HG02938 (cell line): ENCODE results near the gene HS6ST2.

Source experiments
- ATAC-seq: cut with Tn5 transposase; IDR thresholded peaks from one replicate; pipeline ENCODE4 v1.9.1; 2021; ENCODE audit warnings: mild to moderate bottlenecking, moderate library complexity; ENCODE audit not compliant: unreplicated experiment

Gene HS6ST2

DNA sequence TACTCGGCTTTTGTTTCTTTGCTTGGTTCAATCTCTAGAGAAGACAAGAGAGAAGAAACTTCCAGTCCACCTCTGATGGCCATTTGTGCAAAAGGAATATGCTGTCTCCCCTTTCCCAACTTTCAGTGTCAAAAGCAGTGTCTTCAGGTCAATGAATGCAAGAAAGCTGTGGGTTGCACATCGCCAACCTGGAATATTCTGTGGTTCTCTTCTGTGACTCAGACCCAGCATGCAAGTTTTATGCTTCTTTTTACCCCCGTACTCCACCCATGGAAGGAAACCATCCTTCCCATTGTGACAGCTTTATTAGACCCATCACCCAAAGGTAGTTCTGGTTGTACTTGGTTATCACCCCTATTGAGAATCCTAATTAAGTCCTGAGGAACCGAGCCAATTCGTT is 334.0 kb downstream of the HS6ST2 start:
- ATAC-seq, result no peak

DNA sequence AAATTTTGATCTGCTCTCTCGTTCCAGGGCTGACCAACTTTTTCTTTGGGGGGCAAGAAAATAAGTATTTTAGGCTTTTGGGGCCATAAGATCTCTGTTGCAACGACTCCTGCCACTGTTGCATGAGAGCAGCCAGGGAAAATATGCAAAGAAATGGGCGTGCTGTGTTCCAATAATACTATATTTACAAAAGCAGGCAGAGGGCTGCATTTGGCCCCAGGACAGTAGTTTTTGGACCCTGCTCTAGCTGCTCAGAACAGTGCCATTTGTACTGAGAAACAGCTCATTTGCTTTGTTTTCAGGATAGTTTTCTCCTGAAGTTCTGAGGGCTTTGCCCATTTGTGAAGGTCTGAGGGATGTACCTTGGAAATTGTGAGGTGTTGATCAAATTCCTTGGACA is 334.5 kb downstream of the HS6ST2 start:
- no peak for ATAC-seq

DNA sequence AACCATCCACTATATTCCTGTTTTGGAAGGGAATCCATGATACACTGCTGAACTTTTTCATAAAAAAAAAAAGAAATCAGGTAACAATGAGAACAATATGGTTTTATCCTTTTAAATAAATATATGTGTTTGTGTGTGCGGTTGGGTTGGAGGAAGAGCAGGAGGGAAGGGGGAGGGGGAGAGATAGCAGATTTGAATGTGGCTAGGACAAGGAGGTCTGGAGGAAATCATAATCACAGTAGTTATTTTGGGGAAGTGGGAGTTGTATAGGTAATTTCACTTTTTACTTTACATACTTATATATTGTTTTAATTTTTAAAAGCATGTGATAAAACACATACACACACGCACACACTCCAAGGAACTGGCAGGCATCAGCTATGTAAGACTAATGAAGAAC is 335.1 kb downstream of the HS6ST2 start:
- ATAC-seq, result no peak

DNA sequence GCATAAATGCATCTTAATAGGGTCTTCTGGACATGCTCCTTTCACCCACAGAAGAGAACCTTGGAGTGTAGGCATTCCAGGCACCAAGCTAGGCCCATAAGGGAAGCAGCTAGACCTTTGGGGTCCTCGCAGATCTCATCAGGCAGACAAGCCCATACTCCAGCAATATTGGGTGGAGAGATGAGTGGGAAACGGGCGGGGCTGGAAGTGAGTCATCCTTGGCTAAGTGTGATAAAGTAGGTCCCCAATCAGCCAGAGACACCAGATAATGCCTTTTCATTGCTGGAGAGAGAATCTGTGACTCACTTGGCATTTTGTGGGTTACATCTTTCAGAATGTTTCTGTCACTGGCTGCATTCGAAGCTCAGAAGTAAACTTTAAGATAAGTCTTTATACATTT is 336.3 kb downstream of the HS6ST2 start:
- no peak for ATAC-seq

DNA sequence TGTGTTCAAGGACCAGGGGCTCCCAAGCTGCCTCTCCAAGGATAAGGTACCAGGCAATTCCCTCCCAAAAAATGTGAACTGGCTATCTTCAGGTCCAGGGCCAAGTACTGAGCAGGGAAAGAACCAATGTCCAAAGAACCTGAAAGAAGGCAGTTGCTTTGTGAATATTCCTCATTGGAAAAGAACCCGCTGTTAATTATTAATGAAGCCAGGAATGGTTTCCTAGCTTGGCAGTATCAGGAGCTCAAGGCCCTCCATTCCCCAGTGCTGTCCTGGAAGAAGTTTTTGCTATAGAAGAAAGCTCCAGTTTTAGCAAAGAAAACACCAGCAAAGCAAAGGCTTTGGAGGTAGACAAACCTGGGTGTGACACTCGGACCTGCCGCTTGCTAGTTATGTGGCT is 339.6 kb downstream of the HS6ST2 start:
- ATAC-seq, result no peak

DNA sequence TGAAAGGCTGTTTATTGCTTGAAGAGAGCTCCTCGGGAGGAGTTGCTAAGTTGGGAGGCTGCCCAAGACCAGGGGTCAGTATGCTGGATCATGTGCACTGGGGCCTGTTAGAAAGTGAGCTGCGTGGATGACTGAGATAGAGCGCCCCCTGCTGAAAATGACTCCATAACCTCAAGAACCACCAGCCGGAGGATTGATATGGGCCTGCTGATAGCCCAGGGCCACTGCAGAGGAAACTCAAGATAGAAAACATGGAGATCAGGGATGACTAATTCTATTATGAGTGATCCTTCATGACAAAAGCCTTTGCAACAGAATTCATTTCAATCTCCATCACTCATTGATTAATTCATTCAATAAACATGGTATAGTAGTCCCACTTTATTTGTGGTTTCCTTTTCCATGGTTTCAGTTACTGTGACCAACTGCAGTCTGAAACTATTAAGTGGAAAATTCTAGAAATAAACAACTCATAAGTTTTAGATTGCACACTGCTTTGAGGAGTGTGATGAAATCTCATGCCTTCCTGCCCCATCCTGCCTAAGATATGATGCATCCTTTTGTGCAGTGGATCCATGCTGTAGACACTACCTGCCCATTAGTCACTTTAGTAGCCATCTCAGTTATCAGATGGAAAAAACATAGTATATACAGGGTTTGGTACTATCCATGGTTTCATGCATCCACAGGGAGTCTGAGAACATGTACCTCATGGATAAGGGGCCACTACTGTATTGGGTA is 342.9 kb downstream of the HS6ST2 start:
- ATAC-seq, result no peak

DNA sequence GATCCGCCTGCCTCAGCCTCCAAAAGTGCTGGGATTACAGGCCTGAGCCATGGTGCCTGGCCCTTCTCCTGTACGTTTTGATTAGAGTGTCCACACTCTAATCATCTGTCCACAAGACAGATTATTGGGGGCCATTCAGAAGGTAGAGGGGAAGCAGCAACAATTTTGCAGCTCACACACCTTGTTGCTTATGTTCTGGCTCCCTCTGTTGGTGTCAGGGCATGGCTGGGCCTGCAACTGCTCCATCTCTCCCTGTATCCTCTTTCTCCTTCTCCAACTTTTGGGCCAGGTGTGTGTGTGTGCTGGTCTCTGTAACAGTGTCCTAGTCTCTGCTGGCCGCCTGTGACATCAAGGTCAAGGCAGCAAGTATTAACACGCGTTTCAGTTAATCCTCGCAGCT is 344.1 kb downstream of the HS6ST2 start:
- ATAC-seq, result no peak

DNA sequence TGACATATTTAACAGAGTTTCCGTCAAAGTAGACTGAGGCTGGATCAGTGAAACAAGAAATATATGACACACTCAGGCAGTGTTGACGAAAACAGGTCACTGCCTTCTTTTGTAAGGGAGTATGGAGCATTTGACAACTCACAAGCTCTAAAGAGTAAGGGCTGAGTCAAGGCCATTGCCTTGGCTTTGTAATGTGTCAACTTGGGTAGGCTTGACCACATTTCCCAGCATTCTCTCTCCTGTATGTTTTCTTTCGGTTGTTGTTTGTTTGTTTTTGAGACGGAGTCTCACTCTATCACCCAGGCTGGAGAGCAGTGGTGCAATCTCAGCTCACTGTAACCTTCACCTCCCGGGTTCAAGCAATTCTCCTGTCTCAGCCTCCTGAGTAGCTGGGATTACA is 344.6 kb downstream of the HS6ST2 start:
- no peak for ATAC-seq

DNA sequence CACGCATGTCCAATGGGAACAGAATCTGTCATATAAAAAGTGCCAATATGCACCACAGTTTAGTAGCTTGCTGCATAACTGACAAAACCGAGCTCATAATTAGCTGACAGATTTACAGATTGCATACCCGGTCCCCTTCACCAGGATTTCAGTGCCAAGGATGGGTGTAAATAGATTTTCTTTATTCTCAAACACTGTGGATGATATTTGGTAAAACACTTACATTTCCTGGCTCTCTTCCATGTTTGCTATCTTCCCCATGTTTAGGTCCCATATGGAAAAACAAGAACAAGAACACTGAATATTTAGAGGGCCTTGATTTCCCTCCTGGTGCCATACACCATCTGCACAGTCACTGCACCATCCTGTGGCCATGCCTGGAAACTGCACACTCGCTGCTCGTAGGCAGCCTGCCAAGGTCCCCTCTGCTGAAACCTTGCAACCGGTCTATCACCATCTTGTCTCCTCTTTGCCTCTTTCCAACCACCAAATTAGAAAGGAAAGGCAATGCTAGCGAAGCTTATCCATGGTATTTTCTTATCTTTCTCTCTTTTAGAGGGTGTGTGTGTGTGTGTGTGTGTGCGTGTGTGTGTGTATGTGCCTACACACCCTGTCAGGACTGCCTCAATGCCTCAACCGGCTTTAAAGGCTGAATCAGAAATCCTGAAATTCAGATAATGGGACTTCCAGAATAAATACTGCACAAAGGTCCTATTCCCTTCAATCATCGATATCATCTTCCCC is 345.4 kb downstream of the HS6ST2 start:
- no peak for ATAC-seq

DNA sequence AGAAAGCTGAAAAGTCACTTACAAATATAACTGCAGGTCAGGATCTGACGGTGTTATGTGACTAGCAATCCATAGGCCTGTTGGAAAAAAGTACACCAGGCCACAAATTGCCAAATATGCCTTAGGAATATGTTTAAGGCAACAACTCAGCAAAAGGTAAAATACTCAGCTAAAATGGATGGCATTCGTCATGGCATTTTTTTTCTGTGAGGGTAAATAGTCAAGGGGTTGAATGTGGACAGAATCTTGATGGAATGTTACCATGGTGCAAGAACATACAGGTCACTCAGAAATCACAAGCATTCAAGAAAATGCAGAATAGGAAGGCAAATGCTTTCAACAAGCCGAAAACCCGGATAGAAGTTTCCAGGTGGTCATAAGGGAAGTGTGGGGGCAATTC is 347.9 kb downstream of the HS6ST2 start:
- no peak for ATAC-seq

DNA sequence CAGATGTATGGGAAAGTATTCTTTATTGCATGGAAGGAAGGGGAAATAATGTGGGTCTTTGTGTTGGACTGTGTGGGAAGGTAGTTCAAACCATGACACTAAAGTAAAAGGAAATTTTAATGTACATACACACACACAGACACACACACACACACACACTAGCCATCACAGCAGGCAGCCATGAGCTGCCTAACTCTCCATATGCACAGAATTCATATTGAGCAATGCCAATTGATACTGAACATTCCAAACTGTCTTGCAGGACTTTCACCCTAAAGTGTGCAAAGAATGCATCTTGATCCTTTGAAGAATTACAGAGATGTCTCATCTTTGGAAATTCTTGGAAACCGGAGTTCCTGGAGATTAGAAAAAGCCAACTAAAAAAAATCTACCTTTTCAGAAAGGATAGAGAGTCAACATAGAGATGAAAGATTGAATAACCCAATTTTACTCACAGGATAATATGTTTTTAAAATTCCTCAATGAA is 349.0 kb downstream of the HS6ST2 start:
- no peak for ATAC-seq

DNA sequence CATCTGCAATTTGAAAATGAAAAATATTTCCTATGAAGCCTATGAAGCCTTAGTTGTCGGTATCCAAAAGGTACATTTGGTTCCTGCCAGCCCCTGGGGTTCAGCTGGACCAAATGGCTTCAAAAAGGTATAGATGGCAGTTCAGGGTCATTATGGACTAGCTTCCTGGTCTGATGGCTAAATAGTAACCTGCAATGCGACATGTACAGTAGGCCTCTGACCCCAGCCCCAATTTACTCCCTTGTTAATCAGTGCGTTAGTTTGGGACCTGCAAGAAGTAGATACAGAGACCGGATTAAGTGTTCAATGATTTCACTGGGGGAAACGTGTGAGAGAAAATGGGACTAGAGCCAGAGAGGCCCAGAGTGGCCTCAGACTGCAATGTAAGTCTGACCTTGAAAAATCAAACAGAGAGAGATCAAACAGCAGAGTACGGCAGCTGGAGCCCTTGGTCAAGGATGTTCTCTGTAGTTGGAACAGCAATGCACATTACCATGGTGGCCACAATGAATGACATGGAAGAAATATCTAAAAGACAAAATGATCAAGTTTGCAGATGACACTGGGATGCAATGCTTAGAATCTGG is 354.6 kb downstream of the HS6ST2 start:
- no peak for ATAC-seq

DNA sequence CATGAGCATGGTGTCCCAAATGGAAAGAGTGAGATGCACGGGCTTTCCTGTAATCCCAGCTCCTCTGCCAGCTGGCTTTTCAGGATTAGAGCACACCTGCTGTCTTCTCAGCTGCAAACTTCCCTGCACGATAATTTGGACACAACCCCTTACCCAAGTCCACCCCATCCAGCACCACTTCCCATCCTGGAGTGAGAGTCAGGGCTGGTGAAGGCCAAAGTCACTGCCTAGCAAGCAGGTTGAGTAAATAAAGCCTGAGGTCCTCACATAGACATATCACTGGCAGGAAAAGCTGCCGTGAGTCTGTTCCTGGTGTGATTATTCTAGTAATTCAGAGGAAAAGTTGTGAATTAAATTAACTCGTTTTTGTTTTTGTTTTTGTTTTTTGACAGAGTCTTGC is 355.7 kb downstream of the HS6ST2 start:
- ATAC-seq, result no peak

DNA sequence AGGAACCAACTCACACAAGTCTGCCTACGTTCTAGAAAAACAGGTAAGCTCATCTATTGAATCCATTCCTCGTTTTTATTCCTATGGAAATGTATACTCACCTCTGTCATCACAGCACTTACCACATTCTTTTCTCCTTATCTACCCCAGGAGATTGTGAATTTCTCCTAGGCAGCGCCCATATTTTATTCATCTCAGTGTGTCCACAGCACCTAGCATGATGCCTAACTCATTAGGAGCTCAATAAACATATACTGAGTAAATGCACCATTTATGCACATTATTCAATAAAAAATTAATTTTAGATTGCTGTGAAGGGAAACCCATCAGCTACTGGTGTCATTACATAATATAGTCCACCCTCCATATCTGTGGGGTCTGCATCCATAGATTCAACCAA is 363.4 kb downstream of the HS6ST2 start:
- no peak for ATAC-seq

DNA sequence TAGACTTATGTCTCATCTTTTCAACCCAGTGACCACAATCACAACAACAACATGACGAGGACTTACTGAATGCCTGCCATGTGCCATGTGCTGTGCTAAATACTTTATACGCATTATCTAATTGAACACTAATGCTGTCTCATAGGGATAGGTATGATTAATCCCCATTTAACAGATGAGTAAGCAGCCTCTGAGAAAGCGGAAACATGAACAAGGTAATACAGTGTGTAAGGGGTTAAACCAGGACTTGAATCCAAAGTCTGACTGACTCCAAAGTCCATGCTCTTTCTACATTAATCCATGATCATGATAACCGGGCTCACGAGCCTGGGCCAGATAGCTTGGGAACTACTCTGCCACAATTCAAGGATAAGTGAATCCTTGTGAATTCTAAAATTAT is 364.3 kb downstream of the HS6ST2 start:
- ATAC-seq, result no peak

DNA sequence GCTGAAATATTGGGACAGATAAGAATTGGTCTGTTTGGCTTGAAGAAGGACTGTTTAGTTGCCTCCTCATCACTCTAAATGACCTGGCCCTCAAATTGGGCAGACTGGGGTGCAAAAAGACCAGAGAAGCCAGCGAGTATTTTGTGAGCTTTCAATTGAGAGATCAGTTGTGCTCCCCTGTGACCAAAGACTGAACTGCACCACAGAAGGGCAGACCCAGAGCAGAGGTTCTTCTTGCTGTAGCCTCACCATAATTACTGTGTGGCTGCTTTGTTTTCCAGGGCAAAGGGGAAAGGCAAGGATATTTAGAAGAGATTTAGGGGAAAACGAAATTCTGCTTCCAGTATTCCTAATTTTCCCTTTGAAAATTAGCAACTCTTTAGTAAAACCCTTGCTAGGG is 365.5 kb downstream of the HS6ST2 start:
- ATAC-seq, result no peak

DNA sequence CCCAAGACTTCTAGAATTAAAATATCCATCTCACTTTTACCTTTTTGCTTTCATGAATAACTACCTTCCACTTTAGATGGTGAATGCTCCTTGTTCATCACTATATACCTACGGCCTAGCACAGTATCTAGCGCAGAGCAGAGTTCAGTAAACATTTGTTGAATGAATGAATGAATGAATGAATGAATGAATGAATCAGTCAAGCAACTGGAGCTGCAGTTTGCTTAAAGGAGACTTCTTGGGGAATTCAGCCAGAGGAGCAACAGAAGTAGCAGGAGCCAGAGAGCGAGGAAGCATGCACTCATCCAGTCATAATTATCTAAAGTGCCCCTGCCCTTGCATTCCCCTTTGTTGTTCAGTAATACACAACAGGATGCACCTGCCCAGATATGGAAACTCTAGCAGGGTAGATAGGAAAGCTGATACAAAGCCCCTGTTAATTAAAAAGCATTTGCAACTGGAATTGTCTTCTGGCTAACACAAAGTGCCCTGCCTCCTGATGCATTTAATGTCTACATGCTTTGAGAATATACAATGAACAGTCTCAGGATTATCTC is 366.6 kb downstream of the HS6ST2 start:
- no peak for ATAC-seq

DNA sequence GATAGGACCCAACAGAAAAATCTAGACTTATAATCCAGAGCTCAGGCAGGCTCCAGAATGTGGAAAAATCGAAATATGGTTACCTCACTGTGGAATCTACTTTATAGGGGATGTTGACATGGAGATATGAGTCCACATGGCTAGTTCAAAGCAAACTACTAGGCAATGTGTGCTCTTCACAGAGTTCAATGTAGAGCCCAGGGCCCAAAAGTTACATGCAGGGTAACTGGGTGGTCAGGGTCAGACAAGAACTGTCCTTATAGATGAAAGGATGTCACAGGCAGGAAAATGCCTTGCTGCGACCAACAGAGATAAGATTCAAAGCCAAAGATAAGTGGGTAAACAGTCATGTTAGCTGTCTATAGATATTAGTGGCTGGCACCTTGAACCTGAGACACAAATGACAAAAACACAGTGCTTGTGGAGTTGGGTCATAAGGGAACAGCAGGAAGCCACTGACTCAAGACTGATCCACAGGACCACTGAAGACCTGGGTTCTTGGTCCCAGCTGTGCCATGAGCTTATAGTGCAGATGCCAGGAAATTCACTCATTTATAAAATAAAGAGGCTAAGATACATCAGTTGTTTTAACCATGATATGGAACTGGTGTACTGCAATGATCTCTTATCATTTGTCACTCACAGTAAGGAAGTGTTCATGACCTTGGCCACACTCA is 367.9 kb downstream of the HS6ST2 start:
- no peak for ATAC-seq

DNA sequence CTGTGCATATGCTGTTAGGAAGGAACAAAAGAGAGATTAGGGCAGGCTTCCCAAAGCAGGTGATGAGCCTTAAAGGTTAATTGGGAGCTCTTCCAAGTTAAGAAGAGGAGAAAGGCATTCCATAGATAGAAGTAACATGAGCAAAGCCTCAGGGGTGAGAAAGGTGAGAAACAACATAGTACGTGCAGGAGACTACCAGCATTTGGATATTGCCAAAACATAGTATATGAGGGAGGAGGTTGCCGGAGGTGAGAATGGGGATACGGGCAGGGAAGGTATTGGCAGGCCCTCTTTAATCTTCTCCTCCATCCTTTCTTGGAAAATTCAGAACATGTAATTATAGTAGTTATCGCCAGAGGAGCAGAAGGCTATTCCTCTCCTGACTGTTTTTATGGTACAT is 373.5 kb downstream of the HS6ST2 start:
- no peak for ATAC-seq

DNA sequence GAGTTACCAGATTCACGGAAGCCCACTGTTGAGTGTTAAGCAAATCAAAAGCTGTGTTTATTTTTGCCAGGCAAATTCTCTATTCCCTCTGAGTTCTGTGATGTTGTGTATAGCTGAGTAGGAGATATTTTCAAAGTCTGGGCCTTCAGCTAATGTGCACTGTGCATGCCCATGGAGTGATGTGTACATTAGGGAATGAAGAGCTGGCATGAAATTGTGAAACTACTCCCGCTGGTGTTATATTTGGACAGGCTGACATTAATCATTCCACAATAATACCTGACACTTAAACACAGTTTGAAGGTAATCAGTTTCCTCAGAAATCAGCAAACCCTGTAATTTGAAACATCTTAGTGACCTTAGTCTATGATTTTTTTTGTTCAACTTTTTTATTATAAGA is 381.5 kb downstream of the HS6ST2 start:
- ATAC-seq, result no peak
